NCI-H1417 treated with DMSO at 0.1 percent for 48 hours (cell line): ENCODE results near the gene SLC39A10.
"Not testable (repeated sequence)": the region's sequence is repeated elsewhere in the genome, so short reads cannot be mapped to it uniquely, and the experiment has no call there.

Experiments
- DNase-seq: peaks from one replicate; lab custom pipeline; 2025; lab: John Stamatoyannopoulos, UW

Gene SLC39A10

DNA sequence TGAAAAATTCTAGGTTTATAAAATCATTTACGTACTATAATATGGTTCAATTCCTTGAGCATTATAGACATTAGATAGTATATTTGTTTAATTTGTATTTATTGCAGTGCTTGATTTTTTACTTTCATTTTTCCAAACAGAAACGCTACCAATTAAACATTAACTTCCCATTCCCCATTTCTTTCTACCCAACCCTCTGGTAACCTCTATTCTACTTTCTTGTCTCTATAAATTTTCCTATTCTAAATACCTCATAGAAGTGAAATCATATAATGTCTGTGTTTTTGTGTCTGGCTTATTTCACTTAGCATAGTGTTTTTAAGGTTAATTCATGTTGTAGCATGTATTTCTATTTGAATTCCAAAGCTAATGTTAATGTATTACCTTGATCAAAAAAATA, 11.6 kb upstream of the SLC39A10 start:
- DNase-seq, result no peak

DNA sequence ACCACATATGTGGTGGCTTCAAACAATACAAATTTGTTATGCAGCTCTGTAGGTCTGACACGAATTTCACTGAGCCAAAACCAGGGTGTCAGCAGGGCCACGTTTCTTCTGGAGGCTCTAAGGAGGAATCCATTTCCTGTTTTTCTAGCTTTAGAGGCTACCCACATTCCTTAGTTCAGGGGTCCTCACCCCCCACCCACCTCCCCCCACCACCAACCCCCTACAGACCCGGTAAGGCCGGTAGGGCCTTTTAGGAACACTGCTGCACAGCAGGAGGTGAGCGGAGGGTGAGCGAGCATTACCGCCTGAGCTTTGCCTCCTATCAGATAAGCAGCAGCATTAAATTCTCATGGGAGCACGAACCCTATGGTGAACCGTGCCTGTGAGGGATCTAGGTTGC, 10.6 kb upstream of the SLC39A10 start:
- DNase-seq, result no peak

DNA sequence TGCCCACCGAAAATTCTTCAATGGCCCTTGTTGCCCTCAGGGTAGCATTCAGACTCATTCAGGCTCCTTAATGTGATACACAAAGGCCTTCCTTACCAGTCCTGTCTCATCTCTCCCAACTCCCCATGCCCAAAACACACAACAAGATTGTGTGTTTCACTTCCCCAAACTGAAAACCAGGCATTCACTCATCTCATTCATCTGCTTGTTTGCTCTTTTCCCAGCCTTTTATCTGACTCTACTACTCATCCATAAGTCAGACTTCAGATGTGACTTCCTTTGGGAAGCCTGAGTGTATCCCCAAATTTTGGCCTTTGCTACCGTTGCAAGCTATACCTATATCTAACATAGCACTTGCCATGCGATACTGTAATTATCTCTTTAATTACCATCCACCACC, 9.7 kb upstream of the SLC39A10 start:
- no peak for DNase-seq

DNA sequence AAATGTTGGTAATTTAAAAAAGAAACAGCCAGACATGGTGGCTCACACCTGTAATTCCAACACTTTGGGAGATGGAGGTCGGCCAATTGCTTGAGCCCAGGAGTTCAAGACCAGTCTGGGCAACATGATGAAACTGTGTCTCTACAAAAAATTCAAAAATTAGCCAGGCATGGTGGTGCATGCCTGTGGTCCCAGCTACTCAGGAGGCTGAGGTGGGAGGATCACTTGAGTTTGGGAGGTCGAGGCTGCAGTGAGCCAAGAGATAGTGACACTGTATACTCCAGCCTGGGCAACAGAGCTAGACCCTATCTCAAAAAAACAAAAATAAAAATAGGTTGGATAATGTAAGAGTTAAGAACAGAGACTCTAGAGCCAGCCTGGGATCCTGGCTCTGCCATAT, 8.7 kb upstream of the SLC39A10 start:
- not testable (repeated sequence) for DNase-seq

DNA sequence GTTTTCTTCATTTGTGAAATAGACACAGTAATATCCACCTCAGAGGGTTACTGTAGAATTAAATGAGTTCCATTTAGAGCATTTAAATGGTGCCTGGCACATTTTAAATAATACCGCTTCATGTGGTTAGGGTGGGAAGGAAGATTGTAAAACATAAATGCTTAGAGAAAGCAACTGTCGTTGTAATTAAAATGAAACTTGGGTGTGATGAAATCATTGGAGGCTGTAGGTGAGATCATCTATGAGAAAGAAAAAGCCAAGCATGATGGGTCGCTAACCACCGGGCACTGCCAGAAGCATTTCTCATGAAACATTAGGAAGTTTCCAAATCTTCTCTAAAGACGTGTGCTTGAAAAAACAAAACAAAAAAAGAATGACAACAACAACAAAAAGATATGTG, 8.2 kb upstream of the SLC39A10 start:
- no peak for DNase-seq

DNA sequence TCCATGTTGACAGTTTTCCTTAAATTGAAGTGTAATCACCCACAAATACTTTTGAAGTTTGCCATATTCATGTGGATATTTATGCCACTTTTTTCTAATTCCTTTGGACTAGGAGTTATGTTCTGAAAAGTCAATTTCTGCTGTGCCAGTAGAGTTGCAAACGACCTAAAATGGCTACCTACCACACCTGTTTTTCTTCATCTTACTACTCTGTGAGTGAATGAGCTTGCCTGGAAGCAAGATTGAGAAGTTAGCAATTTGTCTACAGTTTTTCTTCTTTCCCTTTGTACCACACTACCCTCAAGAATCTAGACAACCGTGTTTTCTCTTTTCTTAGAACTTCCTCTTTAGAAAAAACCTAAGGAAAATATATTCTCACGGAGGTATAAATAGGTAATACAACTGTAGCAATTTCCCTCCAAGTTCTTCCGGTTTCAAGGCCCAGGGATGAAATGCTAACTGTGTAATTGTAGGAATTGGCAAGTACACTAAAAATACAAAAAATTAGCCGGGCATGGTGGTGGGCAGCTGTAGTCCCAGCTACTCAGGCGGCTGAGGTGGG, 7.3 kb upstream of the SLC39A10 start:
- no peak for DNase-seq

DNA sequence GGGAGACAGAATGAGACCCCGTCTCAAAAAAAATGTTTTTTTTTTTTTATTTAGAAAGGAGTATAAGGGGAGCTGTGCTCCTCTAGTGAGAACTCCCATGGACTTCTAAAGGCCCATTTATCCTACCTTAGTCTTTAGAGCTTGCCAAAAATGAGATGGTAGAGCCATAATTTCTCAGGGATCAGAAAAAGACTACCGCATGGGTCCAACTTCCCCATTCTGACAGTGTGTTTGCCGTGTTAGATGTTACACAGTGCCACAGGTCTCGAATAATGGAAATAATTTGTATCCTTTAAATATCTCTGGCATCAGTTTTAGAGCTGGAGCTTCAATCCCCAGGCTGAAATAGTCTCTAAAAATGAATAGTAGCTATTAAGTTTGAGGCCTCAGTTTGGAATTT, 6.0 kb upstream of the SLC39A10 start:
- DNase-seq, result no peak

DNA sequence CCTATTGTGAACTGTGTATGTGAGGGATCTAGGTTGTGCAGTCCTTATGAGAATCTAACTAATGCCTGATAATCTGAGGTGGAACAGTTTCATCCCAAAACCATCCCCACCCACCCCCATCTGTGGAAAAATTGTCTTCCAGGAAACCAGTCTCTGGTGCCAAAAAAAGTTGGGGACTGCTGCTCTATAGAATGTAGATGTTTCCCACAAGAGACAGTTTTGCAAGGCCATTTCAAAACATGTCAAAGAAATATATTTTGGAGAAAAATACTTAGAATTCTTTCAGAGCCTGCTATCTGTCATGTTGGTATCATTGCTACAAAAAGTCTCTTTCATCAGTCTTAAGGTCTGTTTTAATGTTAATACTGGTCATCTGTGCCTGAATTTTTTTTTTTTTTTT, 4.1 kb upstream of the SLC39A10 start:
- DNase-seq, result no peak

DNA sequence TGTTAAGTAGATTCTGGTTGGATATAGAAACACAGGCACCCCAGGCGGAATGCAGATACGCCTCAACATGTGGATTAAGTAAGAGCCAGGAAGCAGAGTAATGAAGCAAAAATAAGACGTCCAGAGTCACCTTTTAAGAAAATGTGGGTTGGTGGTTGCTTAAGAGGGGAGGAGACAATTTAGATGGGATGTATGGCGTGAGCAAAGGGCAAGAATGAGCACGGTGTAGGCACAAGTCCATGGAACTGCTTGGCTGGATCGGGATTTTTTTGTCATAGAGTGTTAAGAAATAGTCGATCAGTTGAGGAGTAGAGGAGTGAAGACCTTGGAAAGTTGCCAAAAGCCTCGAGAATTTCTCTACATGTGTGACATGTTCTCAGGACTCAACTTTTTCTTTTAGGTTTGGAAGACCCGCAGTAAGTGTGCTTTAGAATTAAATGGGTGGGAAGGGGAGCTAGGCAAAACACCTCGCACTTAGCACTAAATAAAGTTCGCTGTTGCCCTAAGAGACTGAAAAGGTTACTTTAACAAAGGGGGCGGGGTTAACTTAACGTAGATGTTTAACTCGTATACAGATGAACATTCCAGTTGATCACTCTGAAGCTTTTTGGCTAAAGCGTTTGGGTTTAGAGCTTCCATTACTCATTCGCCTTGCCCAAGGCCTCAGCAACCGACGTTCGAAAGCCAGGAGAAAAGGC, 716 bp upstream of the SLC39A10 start:
- DNase-seq, result no peak

DNA sequence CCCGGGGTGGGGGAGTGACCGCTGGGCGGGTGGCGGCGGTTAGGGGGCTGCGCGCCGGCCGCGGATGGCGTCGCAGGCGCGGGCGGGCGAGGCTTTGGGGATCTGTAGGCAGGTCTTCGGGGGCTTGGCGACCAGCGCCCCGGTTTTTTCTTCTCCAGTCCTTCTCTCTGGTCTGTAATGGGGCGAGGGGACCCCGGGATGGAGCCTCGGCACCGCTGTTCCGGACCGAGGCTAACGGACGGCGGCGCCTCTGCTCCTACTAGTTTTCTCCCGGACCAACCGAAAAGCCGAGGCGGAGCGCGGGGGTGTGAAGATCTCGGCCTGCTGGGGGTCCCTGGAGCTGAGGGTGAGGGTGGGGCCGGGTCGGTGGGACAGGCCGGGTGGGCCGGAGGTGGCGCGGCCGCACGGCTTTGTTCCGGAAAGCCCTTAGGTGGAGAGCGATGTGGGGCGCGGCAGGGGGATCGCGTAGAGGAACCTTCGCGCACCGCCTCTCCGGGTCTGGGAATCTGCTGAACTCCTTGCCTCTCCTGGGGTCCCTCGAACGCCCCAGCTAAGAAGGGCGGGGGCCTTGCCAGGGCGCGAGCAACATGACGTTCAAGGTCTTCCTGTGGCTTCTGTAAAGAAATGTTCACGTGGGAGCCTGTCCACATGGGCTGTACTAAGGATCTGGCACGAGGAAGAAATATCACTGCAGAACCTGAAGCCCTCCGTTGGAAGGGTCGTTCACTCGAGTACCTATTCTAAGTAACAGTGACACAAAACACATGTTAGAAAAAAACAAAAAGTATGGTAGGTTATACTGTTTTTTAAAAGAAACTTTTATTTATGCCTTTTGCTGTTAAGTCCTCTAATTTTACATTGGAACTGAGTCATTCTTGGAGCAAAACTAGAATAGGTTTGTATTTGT, 861 bp downstream of the SLC39A10 start:
- DNase-seq, result no peak

DNA sequence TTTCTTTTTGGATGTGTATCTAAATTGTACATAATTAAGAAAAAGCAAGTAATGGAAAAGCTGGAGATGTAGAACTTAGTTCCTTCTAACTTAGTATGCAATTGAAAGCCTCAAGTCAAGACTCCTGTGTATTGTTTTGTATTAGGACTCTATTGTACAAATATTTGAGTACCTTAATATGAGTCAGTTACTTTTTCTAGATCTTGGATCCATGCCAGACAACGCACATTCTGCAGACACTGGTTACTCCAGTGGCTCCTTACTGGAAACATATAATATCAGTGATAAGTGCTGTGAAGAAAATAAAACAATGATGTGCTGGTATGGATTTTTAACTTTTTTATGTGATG, 1.5 kb downstream of the SLC39A10 start:
- DNase-seq, result no peak

DNA sequence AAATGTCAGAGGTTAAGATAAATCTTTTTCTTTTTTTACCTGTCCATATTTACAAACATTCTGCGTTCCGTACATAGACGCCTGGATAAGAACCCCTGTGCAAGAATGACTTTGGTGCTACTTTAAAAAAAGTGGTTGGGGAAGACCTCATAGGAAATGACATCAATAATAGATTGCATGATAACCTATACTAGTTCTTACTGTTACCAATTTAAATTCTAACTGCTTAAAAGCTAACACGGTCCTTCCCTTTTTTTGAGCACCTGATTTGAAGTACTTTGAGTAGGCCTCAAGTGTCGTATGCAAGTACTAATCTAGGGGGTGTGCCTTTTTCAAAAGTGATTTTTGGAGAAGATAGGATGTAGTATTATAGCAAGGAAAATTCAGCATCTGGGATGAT, 2.1 kb downstream of the SLC39A10 start:
- DNase-seq, result no peak

DNA sequence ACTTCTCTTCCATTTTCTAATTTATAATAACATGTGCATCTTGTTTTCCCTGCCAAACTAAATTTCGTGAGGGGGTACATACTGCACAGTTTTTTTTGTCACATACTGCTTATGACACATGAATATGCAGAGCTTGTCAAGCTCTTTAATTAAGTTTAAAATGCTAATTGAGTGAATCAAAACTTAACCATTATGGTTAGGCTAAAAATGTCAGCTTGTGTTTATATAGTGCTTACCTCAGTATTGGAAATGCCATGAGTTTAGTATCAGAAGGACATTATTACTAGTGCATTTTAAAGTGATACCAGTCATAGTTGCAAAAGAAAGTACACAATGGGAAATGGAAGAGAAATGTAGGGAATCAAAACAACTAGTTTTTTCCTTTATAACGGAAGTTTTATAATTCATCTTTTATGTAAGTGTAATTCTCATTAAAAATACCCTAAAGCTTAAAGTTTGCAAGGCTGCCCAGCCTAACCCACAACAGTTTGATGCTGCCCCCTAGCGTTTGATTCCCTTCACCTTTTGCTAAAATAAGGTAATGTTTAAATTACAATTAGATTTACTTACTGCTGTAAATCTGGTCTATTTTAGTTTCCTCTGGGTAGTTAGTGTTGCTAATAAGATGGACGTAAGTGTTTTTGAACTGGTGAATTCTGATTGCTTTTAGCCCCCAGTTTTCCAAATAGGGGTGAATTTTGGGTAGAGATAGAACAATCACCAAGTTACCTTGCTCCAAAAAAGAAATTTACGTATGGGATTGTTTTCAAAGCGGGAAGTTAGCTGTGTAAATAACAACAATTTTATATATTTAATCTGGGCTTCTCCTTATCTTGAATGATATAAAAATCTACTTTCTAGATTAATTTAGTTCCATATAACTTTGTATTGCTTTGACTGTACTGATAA, 3.2 kb downstream of the SLC39A10 start:
- DNase-seq, result peak; percentile 6

DNA sequence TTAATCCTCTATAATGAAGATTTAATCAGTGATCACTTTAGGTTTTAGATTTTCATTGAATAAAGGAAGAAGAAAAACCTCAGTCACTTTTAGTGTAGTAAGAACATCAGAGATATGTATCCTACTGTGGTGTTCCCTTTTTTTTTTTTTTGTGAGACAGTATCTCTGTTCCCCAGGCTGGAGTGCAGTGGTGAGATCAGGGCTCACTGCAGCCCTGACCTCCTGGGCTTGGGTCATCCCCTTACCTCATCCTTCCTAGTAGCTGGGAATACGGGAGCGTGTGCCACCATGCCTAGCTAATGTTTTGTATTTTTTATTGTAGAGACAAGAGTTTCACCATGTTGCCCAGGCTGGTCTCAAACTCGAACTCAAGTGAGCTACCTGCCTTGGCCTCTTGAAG, 5.1 kb downstream of the SLC39A10 start:
- DNase-seq, result no peak

DNA sequence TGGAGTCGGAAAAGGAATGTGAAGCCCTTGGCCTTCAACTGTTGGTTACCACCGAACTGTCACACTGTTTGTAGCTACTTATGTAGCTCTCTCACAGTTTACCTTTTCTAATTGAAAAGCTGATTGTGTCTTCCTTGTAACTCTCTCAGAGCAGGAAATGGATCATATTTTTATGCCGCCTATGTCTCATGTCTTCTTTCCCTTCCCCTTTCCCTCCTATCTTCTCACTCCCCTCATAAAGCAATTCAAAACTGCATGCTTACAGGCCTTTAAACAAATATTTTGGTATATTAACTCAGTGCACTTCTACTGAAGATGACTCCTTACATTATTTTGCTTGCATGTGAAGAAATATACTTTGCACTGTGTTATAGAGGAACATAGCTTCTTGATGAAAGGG, 6.0 kb downstream of the SLC39A10 start:
- DNase-seq, result no peak

DNA sequence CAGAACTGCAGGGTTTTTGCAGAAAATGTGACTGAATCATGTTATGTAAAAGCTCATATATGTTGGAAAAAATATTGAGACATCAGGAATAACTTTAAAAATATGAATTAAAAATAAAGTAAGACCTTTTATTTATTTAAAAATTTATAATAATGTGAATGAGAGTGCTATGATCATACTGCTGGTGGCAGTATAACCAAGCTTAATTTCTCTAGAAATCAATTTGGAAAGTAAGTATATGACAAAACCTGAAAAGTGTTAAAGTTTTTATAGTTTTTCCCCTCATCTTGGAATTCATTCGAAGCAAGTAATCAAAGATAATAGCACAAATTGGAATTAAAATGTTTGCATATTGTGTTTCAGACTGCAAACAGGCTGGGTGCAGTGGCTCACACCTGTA, 7.5 kb downstream of the SLC39A10 start:
- DNase-seq, result no peak

DNA sequence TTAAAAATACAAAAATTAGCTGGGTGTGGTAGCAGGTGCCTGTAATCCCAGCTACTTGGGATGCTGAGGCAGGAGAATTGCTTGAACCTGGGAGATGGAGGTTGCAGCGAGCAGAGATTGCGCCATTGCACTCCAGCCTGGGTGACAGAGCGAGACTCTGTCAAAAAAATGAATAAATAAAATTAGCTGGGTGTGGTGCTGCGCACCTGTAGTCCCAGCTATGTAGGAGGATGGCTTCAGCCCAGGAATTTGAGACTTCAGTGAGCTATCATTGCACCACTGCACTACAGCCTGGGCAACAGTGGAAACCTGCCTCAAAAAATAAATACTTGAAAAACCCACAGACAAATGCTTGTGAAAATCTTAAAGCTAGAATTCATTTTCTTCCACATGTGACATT, 8.1 kb downstream of the SLC39A10 start:
- not testable (repeated sequence) for DNase-seq

DNA sequence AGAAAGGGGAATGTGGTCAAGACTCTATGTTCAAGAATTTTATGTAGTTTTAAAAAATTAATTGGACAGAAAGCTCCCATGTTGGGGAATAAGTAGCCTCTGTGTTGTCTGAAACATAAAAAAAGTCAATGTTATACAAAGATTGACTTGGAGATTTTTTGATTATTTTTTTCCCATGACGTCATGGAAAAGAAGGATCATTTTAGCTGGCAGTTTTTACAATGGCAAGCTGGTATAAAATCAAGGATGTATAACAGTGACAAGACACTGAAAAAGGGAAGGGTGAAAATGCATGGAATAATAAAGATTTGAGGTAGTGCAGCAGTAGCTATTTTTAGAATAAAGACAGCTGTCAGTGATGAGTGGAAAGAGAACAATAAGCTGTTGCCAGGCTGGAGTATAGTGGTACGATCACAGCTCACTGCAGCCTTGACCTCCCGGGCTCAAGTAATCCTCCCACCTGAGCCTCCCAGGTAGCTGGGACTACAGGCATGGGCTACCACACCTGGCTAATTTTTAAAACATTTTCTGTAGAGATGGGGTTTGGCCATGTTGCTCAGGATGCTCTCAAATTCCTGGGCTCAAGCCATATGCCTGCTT, 9.2 kb downstream of the SLC39A10 start:
- DNase-seq, result no peak

DNA sequence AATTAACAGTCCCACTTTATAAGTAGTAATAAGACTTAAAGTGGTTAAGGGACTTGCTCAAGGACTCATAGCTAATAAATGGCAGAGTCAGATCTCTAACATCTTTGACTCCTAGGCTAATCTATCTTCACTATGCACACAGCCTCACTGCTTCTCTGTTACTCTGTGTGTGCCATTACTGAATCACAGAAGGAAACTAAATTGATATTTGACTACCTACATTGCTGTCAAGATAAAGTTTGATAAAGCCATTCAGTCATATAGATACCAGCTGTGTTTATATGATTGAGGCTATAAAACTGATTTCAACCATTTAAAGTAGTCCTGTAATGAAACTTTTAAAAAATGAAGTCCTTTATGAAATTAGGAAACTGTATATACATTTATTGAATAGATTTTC, 10.9 kb downstream of the SLC39A10 start:
- DNase-seq, result no peak

DNA sequence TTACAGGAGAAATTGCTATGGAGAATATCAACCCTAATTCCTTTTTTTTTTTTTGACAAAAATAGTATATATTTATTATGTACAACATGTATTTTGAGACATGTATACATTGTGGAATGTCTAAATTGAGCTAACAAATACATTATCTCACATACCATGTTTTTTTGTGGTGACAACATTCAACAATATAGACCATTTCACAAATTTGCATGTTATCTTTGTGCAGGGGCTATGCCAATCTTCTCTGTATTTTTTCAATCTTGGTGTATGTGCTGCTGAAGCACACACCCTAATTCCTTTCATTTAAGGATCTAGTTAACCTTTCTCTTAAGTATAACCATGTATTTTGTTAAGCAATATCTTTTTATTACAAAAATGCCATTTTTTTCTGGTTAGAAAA, 13.2 kb downstream of the SLC39A10 start:
- no peak for DNase-seq

DNA sequence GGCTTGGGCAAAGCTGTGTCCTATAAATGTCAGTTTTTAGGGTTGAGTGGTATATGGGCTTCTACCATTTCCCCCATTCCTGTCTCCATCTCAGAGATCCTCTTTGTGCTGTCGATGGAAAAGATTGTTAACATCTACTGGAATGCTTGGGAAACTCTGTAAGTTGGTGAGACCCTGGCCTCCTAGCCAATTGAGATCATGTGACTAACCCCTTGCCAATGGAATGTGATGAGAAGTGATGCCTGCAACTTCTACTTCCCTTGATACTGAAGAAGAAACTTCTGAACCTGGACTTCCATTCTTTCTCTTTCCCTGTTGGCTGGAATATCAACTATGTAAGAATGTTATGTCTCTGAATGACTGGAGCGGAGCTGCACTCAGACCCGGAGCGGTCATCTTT, 14.5 kb downstream of the SLC39A10 start:
- no peak for DNase-seq

DNA sequence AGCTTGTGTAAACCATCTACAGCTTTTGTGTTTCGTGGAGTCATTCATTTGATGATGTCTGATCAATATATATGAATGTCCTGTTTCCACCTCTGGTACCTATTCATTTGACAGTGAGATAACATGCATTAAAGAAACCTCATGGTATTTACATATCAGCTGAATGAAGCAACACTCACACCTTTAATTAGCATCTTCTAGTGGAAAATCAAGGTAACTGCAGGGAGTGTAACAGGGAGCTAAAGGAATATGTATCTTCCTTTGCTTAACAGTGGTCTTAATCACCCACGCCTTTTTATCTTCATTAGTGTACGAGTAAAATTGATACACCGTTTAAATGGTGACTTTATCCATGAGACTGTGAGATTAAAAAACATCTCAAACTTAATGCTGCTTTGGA, 15.6 kb downstream of the SLC39A10 start:
- DNase-seq, result no peak
